Activated CD4-positive, alpha-beta T cell treated with anti-CD3 and anti-CD28 coated beads, Interleukin-10, Interleukin-2, amounts not matched to agents 100 ng/mL and 50 ng/mL, durations not matched to agents 16 hours and 8 hours (primary cell): ENCODE results near the gene NFATC2.
"Not testable (repeated sequence)": the region's sequence is repeated elsewhere in the genome, so short reads cannot be mapped to it uniquely, and the experiment has no call there.

ENCODE experiments used
- DNase-seq: peaks from one replicate; pipeline ENCODE4 v3.0.0-alpha.2; 2020

Gene NFATC2

GRCh38 chr20:51346686-51347485 lies 195.6 kb downstream of the NFATC2 start:
- DNase-seq = no peak

DNA sequence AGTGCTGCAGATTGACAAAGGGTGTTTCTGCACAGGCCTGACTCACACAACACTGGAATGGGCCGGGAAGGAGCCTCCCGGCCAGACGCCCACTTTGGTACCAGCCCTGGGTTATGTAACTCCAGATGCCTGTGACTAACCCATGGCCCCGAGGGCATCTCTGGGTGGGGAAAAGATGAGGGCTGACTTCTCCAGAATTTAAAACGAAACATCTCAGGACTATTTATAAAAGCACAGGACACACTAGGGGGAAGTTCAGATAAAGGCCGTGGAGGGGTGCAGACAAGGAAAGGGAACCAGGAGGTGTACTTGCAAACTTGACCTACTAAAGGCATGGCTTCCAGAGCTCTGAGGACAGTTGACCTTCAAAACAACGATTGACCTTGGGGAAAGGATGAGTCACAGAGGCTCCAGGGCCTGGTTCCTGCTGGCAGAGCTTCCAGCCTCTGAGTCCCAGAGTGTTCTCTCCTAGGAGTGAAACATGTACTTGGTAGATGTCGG lies 196.9 kb downstream of the NFATC2 start:
- no peak for DNase-seq

DNA sequence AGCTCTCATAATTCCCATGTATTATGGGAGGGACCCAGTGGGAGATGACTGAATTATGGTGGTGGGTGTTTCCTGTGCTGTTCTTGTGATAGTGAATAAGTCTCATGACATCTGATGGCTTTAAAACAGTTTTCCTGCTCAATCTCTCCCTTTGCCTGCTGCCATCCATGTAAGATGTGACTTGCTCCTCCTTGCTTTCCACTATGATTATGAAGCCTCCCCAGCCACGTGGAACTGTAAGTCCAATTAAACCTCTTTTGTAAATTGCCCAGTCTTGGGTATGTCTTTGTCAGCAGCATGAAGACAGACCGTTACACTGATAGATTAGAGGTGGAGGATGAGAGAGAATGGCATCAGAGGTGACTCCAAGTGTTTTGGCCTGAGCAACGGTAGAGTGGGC lies 198.7 kb downstream of the NFATC2 start:
- DNase-seq = not testable (repeated sequence)

DNA sequence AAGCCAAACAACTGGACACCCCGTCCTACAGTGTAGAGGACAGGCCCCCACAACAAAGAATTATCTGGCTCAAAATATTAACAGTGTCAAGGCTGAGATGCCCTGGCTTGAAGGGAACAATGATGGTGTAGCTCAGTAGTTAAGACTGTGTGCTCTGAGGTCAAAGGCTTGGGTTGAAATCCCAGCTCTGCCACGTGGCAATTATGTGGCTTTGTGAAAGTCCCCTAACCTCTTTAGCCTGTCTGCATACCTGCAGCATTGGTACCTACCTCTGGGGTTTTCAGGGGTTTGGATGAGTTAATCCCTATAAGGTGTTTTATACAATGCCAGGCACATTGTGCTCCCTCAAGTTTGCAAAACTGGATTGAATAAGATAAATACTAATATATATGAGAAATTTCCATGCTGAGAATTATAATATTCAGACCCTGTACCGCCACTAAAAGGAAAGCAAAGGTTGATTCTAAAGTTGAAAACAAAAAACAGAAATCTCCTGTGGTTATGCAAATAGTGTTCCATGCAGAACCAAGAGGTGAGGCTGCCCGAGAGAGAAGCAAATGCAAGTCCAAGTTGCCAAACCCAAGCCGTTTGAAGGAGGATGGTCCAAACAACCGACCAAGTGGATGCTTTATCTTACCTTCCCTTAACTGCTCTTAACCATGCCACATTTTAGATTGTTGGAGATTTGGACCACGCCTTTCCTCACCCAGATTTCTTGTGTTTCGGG lies 199.8 kb downstream of the NFATC2 start:
- no peak for DNase-seq

- no peak for DNase-seq
Observed at GRCh38 chr20:51341581-51341980, 200.9 kb downstream of the NFATC2 start.

GRCh38 chr20:51340451-51340840 lies 202.1 kb downstream of the NFATC2 start:
- DNase-seq = peak; percentile 37

- DNase-seq = no peak
Observed at GRCh38 chr20:51339721-51340450, 202.6 kb downstream of the NFATC2 start.

GRCh38 chr20:51338692-51339440 lies 203.7 kb downstream of the NFATC2 start:
- no peak for DNase-seq

DNA sequence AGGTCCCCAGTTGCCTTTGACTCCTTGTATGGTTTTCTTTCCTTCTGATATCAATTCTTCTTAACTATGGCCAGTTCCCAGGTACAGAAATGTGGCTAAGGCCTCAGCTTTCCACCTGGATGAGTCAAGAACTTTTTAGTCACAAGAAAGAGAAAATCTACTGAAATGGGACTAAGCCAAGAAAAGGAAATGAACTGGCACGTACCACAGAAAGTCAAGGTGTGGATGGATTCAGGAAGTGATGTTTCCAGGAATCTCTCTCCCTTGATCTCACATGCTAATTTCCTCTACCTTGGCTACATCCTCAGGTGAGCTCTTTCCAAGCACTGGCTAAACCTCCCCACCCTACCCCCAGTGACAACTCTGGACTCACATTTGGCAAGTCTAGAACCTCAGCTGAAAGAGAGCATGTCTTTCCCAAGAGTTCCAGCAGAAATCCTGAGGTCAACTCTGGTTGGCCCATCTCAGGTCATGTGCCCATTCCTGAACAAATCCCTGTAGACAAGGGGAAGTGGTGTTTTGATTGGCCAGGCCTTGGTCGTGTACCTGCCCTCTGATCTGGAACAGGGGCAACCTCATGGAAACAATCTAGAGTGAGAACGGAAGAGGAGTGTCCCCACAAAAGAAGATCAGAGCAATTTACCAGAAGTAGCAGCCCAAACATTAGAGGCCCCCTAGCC lies 205.3 kb downstream of the NFATC2 start:
- DNase-seq = peak; percentile 7
